ENCODE results near the gene NRG3.
A peak's percentile ranks its signal among the peaks of the same experiment; 100 is the strongest.
"Not testable (repeated sequence)": the region's sequence is repeated elsewhere in the genome, so short reads cannot be mapped to it uniquely, and the experiment has no call there.

Gene NRG3

DNA sequence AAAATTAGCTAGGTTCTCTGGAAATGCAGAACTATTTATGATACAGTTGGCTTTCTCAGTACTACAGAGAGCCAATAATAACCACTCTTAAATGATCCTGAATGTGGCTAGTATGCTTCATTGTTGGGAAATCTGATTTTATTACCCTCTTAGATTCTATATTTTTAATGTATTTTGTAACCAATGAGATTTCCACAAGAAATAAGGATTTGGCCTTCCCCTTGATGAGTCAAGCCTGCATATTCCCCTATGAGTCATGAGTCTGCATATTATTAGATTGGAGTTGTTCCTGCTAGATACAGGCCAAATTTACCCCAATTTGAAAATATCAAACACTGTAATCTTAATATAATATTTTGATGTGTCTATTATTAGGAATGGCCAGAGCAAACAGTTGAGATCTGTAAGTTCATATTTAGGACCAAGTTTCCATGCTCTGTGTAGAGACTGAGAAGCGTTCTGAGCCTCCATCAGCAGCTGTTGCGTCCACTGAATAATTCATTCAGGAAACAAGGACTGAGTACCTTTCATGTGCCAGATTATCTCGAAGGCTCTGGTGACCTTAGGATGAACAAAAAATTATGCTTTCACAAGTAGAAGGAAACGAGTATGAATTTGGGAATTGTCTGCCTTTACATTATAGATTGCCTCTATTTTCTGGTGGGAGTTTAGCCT is 793.4 kb downstream of the NRG3 start:
- peak; percentile 49 for DNase-seq (ENCODE audit: low read depth, low spot score)

DNA sequence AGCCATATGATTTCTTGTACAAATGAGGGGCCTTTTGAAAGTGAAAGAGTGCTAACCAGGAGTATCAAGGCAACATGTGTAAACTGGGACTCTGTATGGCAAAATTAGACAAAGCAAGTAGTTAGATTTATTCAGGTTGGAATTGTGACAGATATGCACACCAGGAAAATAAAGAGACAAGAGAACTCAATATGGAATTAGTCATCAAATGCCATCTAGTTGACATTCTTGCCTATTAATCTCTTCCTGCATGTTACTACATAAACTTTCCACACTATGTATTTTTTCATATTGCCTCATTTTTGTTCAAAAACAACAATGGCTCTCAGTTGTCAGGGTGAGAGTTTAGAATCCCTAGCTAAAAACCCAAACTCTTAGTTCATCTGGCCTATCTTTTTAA is 799.0 kb downstream of the NRG3 start:
- no peak for DNase-seq (ENCODE audit: low read depth, low spot score)

DNA sequence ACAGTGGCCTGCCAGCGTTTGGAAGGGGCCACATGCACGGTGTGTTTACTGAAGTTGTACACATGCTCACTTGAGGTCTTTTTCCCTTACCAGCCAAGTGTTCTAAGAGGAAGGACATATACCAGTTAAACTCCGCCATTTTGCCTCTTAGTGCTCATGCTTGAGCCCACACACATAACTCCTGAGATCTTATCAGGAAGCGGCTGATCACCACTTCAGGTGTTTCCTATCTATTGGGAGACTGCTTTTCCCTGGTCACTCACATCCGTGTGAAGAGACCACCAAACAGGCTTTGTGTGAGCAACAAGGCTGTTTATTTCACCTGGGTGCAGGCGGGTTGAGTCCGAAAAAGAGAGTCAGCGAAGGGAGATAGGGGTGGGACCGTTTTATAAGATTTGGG is 802.9 kb downstream of the NRG3 start:
- DNase-seq (ENCODE audit: low read depth, low spot score), result not testable (repeated sequence)

DNA sequence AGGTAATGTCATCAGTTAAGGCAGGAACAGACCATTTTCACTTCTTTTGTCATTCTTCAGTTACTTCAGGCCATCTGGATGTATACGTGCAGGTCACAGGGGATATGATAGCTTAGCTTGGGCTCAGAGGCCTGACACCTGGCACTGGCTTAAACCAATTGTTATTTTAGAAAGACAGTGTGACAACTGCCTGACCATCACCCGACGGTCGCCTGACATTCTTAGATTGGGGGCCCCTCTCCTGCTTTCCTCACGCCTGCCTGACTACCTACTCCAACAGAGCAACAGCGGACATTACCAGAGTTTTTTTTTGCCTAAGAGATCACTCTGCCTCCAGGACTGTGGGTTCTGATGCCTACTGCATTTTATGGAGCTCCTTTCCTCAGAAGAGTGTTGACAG is 803.5 kb downstream of the NRG3 start:
- DNase-seq (ENCODE audit: low read depth, low spot score), result not testable (repeated sequence)

DNA sequence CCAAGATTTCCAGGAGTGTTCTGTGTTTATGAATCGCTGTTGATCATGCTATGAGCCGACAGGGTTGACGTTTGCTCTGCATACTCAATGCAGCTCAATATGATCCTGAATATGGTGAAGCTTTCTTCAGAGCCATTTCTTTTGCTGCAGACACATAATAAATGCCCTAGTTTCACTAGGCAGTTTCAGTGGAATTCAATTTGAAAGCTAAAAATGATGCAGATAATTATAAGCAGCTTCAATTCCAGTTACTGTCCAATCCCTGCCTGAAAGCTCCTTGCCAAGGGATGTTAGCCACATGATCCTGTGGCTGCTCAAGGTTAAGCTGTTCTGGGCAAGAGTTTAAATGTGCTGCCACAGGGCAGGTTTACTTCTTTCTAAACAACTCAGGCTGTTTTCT is 805.6 kb downstream of the NRG3 start:
- DNase-seq (ENCODE audit: low read depth, low spot score), result no peak

DNA sequence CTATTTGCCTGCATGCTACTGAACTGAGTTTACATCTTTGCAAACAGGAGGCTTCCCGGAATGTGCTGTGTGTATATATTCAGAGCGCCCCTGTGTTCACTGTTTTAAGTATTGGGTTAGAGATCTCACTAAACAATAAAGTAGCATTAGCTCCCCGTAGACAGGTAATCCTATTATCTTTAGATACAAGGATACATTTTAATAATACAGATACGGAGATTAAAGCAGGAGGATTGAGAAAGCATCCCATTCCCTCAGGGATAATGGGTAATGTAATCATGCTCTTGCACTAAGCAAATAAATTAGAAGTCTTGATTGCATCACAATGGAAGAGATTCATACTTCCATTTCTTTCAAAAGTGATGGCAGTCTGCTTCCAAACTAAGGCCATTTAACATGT is 809.0 kb downstream of the NRG3 start:
- no peak for DNase-seq (ENCODE audit: low read depth, low spot score)

DNA sequence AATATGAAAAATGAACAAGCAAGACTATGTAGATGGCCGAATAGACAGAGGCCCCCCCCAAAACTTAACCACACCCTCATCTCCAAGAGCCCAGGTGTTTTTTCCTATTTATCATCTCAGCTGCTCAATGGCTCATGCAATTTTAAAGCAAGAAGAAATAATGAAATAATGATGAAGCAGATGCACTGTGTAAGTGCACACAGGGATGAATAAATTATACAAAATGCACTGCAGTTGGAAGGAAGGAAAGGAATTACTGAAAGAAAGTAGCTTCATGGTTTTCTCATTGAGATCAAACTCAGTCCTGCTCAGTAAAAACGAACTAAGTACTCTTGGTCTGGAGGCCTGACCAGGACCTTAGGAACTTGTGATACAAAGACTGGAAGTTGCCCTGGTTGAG is 810.1 kb downstream of the NRG3 start:
- no peak for DNase-seq (ENCODE audit: low read depth, low spot score)

DNA sequence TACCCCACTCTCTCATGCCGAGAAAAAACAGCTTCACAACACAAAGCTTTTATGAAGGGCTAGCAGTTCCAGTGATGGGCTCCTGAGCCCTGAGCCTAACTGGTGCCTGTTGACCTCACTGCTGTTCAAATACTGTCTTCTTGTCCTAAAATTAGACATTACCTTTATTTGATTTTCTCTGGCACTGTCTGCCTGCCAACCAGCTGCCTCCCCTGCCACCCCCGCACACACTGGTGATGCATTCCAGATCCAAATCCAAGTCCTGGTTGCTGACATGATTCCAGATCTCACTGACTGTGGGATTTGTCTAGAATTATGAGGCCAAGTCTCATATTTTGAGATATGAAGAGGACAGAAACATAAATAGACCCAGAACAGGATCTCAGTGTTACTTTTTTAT is 816.2 kb downstream of the NRG3 start:
- DNase-seq (ENCODE audit: low read depth, low spot score), result no peak

DNA sequence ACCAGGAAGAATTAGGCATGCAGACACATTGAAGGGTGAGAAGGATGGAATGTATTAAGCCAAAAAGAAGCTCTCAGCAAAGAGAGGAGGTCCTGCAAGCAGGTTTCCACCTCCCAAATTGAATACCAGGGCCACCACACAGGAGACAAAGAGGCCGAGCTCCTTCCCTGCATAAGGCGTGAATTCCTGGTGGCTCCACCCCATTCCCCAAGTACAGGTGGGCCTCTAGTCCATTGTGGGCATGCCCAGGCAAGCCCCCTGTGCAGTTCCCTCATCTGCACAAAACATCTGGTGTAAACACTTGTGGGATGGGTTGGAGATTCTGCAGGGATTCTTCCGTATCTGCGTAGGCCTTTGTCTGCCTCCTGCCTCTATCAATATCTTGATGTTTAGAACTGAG is 817.5 kb downstream of the NRG3 start:
- DNase-seq (ENCODE audit: low read depth, low spot score), result no peak

DNA sequence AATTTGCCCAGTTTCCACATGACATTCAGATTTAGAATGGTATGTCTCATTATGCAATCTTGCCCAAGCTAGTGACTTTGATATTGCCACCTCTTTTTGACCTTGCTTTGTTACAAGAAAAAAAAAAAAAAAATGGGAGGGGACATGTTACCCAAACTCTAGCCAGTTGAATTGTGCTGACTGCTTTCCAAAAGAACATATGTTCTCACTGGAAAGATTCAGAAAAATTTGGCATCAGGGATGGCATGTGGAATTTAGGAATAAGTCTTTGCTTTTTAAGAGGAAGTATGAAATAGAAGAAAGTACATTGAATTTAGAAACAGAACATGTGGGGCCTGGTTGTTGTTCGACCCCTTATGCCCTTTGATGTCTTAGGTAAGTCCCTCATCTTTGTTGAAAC is 846.8 kb downstream of the NRG3 start:
- DNase-seq (ENCODE audit: low read depth, low spot score), result no peak

DNA sequence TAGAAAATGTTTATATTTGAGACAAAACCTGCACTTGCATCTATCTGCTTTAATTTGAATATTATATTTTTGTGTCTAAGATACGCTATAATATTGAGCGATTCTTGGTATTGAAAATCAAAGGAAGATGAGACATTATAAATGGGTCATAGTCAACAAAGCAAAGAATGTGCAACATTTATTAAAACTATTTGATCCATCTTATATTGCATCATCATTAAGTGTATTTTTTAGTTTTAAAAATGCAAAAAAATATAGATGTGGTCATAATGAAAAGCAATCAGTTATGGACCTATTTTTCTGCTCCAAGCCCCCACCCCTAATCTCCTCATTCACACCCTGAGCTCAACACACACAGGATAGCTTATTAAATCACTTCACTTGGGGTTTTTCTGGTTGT is 847.3 kb downstream of the NRG3 start:
- DNase-seq (ENCODE audit: low read depth, low spot score), result no peak

DNA sequence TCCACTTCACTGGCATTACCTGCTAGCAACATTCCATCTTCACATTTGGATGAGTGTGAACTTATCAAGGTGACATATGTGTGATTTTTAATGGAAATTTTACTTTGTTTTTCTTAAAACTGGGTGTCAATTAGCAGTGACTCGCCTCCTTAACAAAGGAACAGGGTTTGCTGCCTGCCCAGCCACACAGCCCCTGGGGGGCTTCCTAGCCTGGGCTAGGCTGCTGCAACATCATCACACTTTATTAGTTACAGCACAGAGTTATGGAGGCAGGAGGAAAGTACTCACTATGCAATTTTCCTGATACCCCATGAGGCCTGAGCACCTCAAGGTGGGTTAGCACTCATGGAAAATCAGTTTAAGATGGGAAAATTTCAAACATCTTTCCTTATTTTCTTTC is 861.3 kb downstream of the NRG3 start:
- DNase-seq (ENCODE audit: low read depth, low spot score), result peak; percentile 7

DNA sequence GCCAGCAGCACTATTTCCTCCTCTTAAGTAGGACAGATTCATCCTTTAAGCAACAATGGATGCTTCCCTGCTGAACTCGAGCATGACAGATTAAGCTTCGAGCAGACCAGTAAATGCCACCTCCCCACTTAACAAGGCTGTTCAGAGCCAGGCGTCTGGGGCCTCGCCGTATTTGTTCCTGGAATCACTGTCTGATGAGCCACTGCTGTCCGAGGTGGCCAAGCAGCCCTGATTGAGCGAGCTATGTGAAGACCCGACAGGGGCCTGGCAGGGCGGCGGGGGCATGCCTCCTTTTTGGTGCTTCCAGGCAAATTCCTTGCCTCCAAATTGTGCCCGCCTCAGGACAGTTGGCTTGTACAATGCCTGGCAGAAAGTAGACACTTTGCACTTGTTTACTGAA is 862.6 kb downstream of the NRG3 start:
- DNase-seq (ENCODE audit: low read depth, low spot score), result no peak

DNA sequence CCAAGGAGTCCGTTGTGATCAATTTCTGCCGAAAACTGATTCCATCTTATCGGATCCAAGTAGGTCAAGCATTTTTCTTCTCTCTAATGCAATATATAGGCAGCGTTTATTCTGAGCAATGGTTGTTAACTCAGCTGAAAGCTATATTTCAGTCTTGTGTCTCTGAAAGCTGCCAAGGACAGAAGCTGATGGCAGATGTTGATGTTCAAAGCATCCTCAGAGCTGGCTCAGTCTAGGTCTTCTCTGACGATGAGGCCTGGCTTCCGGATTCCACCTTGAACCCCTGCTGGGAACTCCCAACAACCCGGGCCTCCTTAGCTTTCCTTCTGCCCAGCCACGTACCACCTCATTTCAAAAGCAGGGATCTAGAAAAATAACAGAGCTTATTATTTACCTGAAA is 863.6 kb downstream of the NRG3 start:
- DNase-seq (ENCODE audit: low read depth, low spot score), result no peak

DNA sequence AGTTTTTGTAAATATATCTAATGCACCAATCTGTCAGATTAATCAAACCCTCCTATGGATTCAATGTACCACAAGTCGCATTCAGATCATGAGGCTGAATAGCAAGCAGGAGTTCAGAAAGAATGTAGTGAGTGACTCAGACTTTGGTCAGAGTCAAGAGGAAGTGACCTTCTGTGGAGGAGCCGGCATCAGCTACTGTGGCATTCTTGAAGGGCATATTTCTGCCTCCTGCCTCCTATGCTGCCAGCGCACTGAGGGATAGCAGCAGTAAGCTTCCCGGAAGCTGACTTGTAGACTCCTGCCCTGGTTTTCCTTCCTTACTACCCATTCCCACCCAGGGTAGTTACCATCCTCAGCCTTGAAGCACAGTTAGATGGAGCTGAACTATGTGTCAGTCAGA is 867.5 kb downstream of the NRG3 start:
- peak; percentile 86 for DNase-seq (ENCODE audit: low read depth, low spot score)

DNA sequence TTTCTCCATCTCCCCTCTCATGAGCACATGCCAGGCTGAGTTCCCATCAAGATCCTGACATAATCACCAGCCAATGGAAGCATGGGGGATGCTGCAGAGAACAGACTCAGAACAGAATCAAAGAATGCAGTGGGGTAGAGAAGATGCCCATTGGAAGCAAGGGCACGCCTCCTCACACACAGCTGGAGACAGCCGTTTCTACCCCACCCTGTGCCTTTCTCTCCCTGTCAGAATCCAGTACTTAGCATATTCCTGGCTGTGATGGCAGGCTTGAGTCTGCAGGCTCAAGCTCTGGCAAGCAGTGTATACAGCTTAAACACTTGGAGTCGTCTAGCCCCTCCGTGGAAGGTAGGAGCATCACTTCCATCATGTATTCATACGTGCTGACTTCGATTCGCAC is 867.9 kb downstream of the NRG3 start:
- DNase-seq (ENCODE audit: low read depth, low spot score), result no peak

DNA sequence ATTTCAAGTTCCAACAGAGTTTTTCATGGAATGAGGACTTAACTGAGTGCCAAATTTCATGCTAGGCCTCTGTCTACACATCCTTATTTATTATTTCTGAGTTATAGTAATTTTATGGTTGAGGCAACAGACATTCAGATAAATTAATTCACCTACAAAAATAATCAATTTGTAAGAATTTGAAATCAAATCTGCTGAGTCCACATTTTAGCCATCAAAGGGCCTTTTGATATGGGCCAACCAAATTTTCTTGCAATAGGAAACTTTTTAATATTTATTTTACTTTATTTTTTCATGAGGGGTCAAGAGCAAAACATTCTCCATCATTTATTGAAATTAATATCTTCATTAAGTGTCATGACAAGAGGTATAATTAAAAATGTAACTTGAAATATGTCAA is 875.5 kb downstream of the NRG3 start:
- no peak for DNase-seq (ENCODE audit: low read depth, low spot score)

DNA sequence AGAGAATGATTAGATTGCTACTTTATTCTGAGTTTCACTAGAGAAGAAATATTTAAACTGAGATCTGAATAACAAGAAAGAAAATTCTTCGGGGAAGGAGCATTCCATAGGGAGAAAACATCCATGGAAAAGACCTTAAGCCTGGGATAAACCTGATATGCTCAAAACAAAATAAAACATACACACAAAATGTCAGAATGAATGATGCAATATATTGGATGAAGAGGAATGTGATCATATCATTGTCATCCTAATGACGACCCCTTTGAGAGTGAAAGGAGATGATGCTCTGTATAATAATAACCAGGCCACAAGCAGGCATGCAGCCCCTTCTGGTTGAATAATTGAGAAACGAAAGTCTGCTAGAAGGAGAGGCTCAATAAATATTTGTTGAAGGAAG is 882.4 kb downstream of the NRG3 start:
- no peak for DNase-seq (ENCODE audit: low read depth, low spot score)

DNA sequence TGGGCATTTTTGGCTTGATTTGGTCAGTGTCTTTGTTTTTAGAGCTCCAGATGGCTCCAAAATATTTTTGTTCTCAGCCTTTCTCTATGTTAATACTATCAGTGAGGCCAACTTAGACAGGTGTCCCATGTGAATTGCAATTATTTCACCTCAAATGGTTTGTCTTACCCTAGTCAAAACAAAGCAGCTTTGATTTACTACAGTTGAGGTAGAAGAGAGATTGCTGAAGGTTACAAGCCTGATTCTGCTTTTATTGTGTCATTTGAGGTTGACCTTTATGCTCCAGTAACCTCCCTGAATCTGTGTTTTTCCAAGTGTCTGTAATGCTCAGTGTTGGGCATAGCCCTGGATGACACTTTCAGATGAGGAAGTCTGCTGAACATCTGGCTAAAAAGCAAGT is 882.9 kb downstream of the NRG3 start:
- DNase-seq (ENCODE audit: low read depth, low spot score), result no peak

DNA sequence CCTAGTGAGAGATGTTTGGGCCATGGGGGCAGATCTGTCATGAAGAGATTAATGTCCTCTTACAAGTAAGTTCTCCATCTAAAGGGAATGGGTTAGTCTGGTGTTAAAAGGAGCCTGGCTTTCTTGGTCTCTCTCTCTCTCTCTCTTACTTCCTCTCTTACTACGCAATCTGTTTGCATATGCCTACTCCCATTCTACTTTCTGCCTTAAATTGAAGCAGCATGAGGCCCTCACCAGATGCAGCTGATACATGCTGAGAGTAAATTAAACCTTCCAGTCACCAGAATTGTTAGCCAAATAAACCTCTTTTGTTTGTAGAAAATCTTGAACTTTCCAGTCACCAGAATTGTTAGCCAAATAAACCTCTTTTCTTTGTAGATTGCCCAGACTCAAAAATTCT is 884.1 kb downstream of the NRG3 start:
- DNase-seq (ENCODE audit: low read depth, low spot score), result no peak

DNA sequence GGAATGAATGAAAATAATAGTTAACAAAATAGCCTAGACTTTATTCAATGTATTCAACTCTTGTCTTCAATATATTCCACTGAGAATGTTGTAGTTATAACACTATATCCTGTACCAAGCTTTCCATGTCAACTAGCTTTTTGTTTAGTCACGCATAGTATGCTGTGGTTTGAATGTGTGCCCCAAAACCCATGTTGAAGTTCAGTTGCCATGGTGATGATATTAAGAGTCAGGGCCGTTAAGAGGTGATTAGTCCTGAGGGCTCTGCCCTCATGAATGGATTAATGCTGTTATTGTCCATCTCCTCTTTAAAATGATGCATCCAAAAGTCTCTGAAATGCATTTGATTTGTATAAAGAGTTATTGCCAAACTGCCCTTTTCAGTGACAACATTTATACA is 887.6 kb downstream of the NRG3 start:
- DNase-seq (ENCODE audit: low read depth, low spot score), result no peak

DNA sequence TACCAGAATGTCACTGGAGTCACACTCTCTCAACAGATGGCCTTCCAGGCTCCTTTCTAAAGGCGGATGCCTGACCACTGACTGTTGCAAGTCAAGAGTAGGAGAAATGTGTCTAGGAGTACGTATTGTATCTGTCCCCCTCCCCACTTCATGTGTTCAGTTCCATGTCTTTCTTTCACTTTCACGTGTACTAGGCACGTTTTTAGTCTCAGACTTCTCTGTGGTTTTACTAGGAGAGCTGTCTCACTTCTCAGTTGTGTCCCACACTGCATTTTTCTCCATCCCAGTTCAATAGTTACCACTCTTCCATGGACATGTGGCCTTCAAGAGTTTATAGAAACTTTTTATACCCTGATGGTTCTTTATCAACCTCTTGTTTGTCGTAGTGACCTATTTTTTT is 893.0 kb downstream of the NRG3 start:
- no peak for DNase-seq (ENCODE audit: low read depth, low spot score)

DNA sequence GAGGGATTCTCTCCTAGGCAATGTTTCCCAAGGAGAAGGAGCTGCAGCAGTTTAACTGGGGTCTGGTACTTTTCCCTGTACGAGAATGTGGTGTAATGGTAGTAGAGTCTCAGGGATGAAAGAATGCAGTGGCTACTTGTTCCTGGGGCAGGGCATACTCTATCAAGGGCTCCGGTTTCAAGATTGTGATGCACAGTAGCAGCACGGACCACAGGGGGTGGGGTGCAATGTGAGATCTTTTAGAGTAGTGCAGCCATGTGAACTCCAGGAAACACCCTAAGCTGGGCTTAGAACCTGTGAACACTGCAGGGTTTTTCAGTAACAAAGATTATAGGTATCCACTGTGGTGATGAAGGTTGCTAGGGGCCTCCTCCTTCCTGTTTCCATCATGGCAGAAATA is 903.9 kb downstream of the NRG3 start:
- DNase-seq (ENCODE audit: low read depth, low spot score), result no peak

DNA sequence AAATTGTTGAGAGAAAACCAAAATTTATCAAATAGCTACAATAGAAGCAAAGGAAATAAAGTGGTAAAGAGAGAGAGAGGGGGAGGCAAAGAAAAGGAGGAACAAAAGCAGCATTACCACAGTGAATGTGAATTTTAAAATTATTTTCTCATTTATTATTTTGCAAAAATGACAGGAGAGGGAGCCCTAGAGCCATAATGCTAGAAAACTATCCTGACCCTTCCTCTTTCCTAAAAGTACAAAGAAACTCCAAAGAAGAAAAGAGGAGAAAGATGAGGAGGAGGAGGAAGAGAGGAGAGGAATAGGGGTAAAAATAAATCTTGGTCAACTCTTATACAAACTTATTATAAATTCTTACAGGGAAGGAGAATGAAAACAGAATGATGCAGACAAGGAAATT is 921.5 kb downstream of the NRG3 start:
- DNase-seq (ENCODE audit: low read depth, low spot score), result peak; percentile 22
